Fibroblast of mammary gland (primary cell): Measurements from ENCODE around the gene LYZ.

Experiments used
- DNase-seq: peaks from one replicate; pipeline ENCODE4 v3.0.0-alpha.2; 2010; ENCODE audit warnings: low read depth
- H3K4me3 ChIP-seq: 2 replicates; pipeline ENCODE4 v1.5.1; 2011; ENCODE audit warnings: low read depth, mild to moderate bottlenecking, low read length, moderate library complexity; ENCODE audit not compliant: control insufficient read depth
- CTCF ChIP-seq: conservative IDR thresholded peaks from 2 replicates; pipeline ENCODE4 v1.5.1; 2011; ENCODE audit warnings: low read depth, low read length, inconsistent platforms; ENCODE audit not compliant: control insufficient read depth, insufficient read depth

The LYZ gene

GRCh38 chr12:69321351-69321750 lies 26.8 kb upstream of the LYZ start:
- DNase-seq: no peak
- H3K4me3 ChIP-seq: no peak overlapping the region
- TF ChIP-seq CTCF: no peak

DNA sequence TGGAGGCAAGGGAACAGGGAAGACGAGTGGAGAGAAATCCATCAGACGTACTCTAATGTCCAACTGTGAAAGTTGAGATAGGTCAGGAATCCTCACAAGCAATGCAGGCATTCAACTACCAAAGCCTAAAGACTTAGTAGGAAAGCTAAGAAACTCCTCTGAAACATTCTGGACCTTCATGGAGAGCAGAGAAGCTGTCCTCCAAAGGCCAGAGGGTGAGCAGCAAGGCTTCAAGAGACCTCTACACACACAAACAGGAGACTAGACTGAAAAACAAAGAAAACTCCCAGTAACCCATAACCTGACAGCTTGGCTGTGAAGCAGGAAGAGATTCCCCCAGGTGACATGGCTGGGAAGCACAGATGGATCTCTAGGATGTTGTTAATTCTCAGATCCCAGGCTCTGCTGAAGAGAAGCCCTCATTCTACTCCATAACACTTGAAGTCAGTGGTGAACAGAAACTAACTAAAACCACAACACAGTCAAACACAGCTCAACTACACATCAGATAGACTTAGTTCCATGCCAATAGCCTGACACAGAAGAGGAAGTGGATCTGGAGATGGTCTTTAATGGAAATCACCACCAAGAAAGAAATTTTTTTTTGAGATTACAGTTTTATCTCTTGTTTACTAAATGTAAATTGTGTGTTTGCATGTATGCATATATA lies 23.2 kb upstream of the LYZ start:
- H3K4me3 ChIP-seq: no peak overlapping the region

GRCh38 chr12:69328426-69328825 lies 19.8 kb upstream of the LYZ start:
- TF ChIP-seq CTCF: no peak
- no peak overlapping the region for H3K4me3 ChIP-seq
- no peak for DNase-seq

More for the DNA sequence above, 23.2 kb upstream of the LYZ start:
- TF ChIP-seq CTCF: no peak
- no peak for DNase-seq

DNA sequence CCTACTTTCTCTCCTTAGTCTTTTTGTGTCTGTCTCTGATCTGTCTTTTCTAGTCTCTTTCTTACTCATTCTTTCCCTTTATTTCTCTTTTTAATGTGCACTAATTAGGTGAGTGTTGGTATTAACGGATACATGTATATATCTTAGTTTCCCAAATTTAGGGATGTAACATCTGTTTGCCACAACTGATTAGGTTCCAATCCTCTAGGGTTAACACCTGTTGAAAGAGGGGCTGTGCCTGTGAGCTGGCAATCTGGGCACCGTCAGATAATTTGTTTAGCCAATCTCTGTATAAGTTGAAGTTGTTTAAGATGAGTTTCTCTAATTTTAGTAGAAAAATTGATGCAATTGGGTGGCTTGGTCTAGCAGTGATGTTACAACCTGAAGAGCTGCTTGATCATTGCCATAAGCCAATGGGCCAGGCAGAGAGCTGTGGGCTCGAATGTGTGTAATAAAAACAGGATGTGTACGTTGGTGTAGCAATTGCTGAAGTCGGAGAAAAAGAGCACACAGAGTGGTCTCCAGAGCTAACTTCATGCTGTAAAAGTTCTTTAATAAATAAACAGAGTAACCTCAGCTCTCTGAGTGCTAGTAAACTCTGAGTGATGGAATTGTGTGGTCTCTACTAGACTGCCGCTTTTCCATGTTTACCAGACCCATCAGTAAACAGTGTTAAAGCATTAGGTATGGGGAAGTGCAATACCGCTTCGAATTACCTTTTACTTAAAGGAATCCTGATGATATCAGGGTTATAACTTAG lies 18.3 kb upstream of the LYZ start:
- TF ChIP-seq CTCF: no peak
- DNase-seq: no peak
- H3K4me3 ChIP-seq: no peak overlapping the region

DNA sequence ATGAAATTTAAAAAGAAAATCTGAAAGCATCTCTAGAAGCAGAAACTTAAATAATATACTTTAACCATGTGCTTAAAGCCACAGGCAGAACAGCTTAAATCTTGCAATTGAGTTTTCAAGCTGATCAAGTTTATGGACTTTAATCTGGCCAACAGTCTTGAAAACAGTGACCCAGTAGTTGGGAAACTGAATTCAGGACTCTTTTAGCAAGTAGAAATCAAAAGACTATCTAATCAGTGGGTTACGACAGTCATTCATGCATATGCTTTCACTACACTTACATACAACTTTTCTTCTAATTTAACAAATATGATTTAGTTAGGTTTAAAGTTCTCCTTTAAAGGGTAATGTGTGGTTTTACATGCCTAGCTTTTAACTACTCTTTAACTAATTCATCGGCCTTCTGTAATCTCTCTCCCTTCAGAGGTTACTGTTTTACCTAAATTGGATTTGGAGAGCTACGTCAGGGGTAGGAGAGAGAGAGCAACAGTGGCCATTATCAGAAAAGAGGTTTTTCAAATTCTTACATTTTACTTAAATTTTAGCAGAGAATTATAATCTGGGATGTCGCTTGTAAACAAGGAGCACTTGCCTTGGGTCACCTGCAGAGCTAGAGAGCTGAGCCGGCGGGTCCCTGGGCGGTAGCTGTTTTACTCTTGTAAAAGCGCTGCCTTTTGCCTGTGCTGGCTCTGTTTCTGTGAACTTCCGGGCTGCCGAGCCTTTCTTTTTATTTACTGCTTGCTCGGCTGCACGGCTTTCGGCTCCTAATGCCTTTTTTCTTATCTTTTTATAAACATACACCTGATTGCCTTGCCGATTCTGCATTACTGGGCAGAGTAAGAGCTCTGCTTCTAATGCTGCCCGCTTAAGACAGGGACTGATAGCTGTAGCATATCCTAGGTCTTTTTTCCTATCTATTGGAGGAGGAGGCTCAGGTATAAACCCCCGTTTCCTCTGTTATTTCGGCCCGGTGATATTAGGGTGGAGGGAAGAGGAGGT lies 17.4 kb upstream of the LYZ start:
- DNase-seq: no peak
- TF ChIP-seq CTCF: no peak

DNA sequence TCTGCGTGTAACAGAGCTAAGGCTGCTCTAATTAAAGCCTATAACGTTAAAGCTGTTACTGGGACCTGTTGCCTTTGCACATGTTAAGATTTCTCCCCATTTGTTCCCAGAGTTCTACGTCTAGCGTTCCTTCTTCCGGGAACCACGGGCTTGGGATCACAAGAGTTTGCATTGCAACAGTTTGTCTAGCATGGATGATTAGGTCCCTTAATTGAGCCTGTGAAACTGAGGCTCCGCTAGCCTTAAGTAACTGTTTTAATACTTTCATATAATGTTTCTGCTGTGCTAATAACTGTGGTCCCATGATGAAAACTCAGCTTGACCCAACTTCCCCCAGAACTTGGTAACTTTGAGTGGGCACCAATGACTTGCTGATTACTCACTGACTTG lies 16.7 kb upstream of the LYZ start:
- DNase-seq: no peak
- H3K4me3 ChIP-seq: no peak overlapping the region
- TF ChIP-seq CTCF: no peak

More for the DNA sequence above, 17.4 kb upstream of the LYZ start:
- peak overlapping the region; percentile 13 for H3K4me3 ChIP-seq
